H1 (cell line): ENCODE results near the gene EIF4E1B. TPM values are rescaled to one million over a fixed set of nuclear protein-coding genes. Genes with fewer than 3 reads are reported as not detected.

Source experiments
- CTCF ChIA-PET: fragments of 300-600 bp; sonication (Branson Sonifier 250); formaldehyde crosslinking; loops from one replicate; lab custom pipeline; 2021; ENCODE audit not compliant: partially characterized antibody; lab: Charles Lee
- POLR2A ChIA-PET: fragments of 300-600 bp; sonication (Branson Sonifier 250); formaldehyde crosslinking; loops from one replicate; lab custom pipeline; 2021; ENCODE audit warnings: inconsistent platforms; ENCODE audit not compliant: partially characterized antibody; lab: Charles Lee
- DNase-seq, 2 experiments: peaks; one replicate each; pipeline versions ENCODE4 v3.0.0 to v3.0.0-alpha.2; 2010 to 2022; ENCODE audit warnings: low spot score in 2 of 2, low read depth in 1 of 2, mixed read lengths in 1 of 2
- FAIRE-seq: peaks from 2 replicates; lab custom pipeline; 2011; peaks lifted over from hg19 to GRCh38; lab: Jason Lieb, UNC
- H2AFZ ChIP-seq: 2 replicates; pipeline ENCODE4 v1.8.1; 2012; ENCODE audit warnings: low read length, inconsistent platforms
- H2AK5ac ChIP-seq: 2 replicates; pipeline ENCODE4 v1.6.1; 2013; ENCODE audit warnings: low read depth, low read length
- H2BK120ac ChIP-seq: replicated peaks from 2 replicates; pipeline ENCODE3; 2013; ENCODE audit warnings: low read depth, low read length, inconsistent platforms
- H2BK12ac ChIP-seq: 2 replicates; pipeline ENCODE4 v1.6.1; 2013; ENCODE audit warnings: low read depth, low read length
- H2BK15ac ChIP-seq: 2 replicates; pipeline ENCODE4 v1.6.1; 2013; ENCODE audit warnings: low read length
- H2BK20ac ChIP-seq: 2 replicates; pipeline ENCODE4 v1.6.1; 2013; ENCODE audit warnings: low read length
- H2BK5ac ChIP-seq: 2 replicates; pipeline ENCODE4 v1.6.1; 2013; ENCODE audit warnings: low read depth, low read length
- H3K14ac ChIP-seq: 2 replicates; pipeline ENCODE4 v1.6.1; 2013; ENCODE audit warnings: inconsistent platforms; ENCODE audit not compliant: insufficient read length
- H3K18ac ChIP-seq: 2 replicates; pipeline ENCODE4 v1.6.1; 2013; ENCODE audit warnings: low read length; ENCODE audit errors: extremely low read depth
- H3K23ac ChIP-seq: 2 replicates; pipeline ENCODE4 v1.6.1; 2013; ENCODE audit warnings: inconsistent platforms; ENCODE audit not compliant: insufficient read length
- H3K23me2 ChIP-seq: 2 replicates; pipeline ENCODE4 v1.6.1; 2013; ENCODE audit warnings: low read depth, low read length
- H3K27ac ChIP-seq: 2 replicates; pipeline ENCODE4 v1.6.1; 2011; ENCODE audit warnings: low read depth, low read length, inconsistent platforms
- H3K27me3 ChIP-seq, 4 experiments: replicated peaks in 1 of 4; 1 replicate in 1 of 4; 2 replicates in 3 of 4; pipeline versions ENCODE4 v1.6.1 to v1.8.1; 2011 to 2013; ENCODE audit warnings: low read length in 3 of 4, mild to moderate bottlenecking in 3 of 4, inconsistent platforms in 2 of 4, mixed read lengths in 2 of 4, moderate library complexity in 1 of 4; ENCODE audit not compliant: control insufficient read depth in 3 of 4, insufficient read depth in 3 of 4; ENCODE audit errors: extremely low read depth in 1 of 4
- H3K36me3 ChIP-seq, 4 experiments: 2 replicates each; pipeline versions ENCODE4 v1.6.1 to v1.8.1; 2011 to 2013; ENCODE audit warnings: mild to moderate bottlenecking in 4 of 4, low read length in 3 of 4, moderate library complexity in 2 of 4, control low read depth in 1 of 4, inconsistent platforms in 1 of 4; ENCODE audit not compliant: insufficient read depth in 4 of 4, control insufficient read depth in 2 of 4
- H3K4ac ChIP-seq: replicated peaks from 2 replicates; pipeline ENCODE3; 2013; ENCODE audit warnings: low read length, low read depth, mixed read lengths, inconsistent platforms; ENCODE audit not compliant: insufficient read length
- H3K4me1 ChIP-seq, 4 experiments: replicated peaks in 1 of 4; 1 replicate in 1 of 4; 2 replicates in 3 of 4; pipeline versions ENCODE4 v1.6.1 to v1.8.1; 2011 to 2013; ENCODE audit warnings: low read length in 3 of 4, inconsistent platforms in 2 of 4, mixed read lengths in 1 of 4; ENCODE audit not compliant: insufficient read depth in 4 of 4, control insufficient read depth in 3 of 4
- H3K4me2 ChIP-seq, 2 experiments: 2 replicates each; pipeline versions ENCODE4 v1.6.1 to v1.8.1; 2011 to 2013; ENCODE audit warnings: low read depth in 2 of 2, low read length in 2 of 2, control low read depth in 1 of 2, inconsistent platforms in 1 of 2, mild to moderate bottlenecking in 1 of 2; ENCODE audit not compliant: insufficient read depth in 1 of 2
- H3K4me3 ChIP-seq, 4 experiments: fragments of 200-600, 300-600 bp in 1 of 4; sonication (generic), shearing (Covaris generic), sonication (Bioruptor Twin) in 1 of 4; 2 replicates each; pipeline versions ENCODE4 v1.5.1 to v1.8.1; 2011 to 2016; ENCODE audit warnings: low read length in 4 of 4, low read depth in 3 of 4, control low read depth in 2 of 4, inconsistent platforms in 2 of 4, mild to moderate bottlenecking in 2 of 4, mixed read lengths in 1 of 4, moderate library complexity in 1 of 4; ENCODE audit not compliant: insufficient read depth in 2 of 4; ENCODE audit errors: extremely low read depth in 1 of 4
- H3K56ac ChIP-seq: replicated peaks from 2 replicates; pipeline ENCODE3; 2013; ENCODE audit warnings: low read depth, mild to moderate bottlenecking, mixed read lengths, low read length, inconsistent platforms; ENCODE audit not compliant: insufficient read length
- H3K79me1 ChIP-seq: 2 replicates; pipeline ENCODE4 v1.6.1; 2013; ENCODE audit warnings: low read depth, low read length, control low read depth
- H3K79me2 ChIP-seq, 2 experiments: 2 replicates each; pipeline versions ENCODE4 v1.6.1 to v1.8.1; 2012 to 2013; ENCODE audit warnings: low read length in 2 of 2, mild to moderate bottlenecking in 2 of 2, inconsistent platforms in 1 of 2; ENCODE audit not compliant: insufficient read depth in 2 of 2, control insufficient read depth in 1 of 2
- H3K9ac ChIP-seq, 4 experiments: replicated peaks in 1 of 4; 1 replicate in 1 of 4; 2 replicates in 3 of 4; pipeline versions ENCODE4 v1.6.1 to v1.8.1; 2011 to 2013; ENCODE audit warnings: low read depth in 3 of 4, low read length in 3 of 4, control low read depth in 2 of 4, mild to moderate bottlenecking in 2 of 4, moderate library complexity in 2 of 4, inconsistent platforms in 1 of 4; ENCODE audit errors: extremely low read depth in 1 of 4
- H3K9me3 ChIP-seq, 2 experiments: 2 replicates each; pipeline versions ENCODE4 v1.6.1 to v1.8.1; 2012 to 2013; ENCODE audit warnings: mild to moderate bottlenecking in 2 of 2, moderate library complexity in 2 of 2, control low read depth in 1 of 2, inconsistent platforms in 1 of 2, low read depth in 1 of 2, low read length in 1 of 2, mixed read lengths in 1 of 2; ENCODE audit not compliant: insufficient read depth in 2 of 2
- H4K20me1 ChIP-seq, 2 experiments: replicated peaks in 1 of 2; 2 replicates each; pipeline versions ENCODE3 to v1.8.1; 2011 to 2013; ENCODE audit warnings: inconsistent platforms in 2 of 2, low read length in 2 of 2, mild to moderate bottlenecking in 1 of 2; ENCODE audit not compliant: insufficient read depth in 2 of 2, control insufficient read depth in 1 of 2
- H4K5ac ChIP-seq: 2 replicates; pipeline ENCODE4 v1.6.1; 2013; ENCODE audit warnings: low read length, low read depth, mixed read lengths, inconsistent platforms; ENCODE audit not compliant: insufficient read length
- H4K8ac ChIP-seq: 2 replicates; pipeline ENCODE4 v1.8.0; 2013; ENCODE audit warnings: mild to moderate bottlenecking, moderate library complexity, low read length, inconsistent platforms; ENCODE audit not compliant: insufficient read depth; ENCODE audit errors: extremely low read depth
- H4K91ac ChIP-seq: replicated peaks from 2 replicates; pipeline ENCODE3; 2013; ENCODE audit warnings: low read length, mixed read lengths, inconsistent platforms; ENCODE audit not compliant: insufficient read length
- EGR1 ChIP-seq: IDR thresholded peaks from 2 replicates; pipeline ENCODE4 v1.6.1; 2011; ENCODE audit warnings: low read depth, low read length, borderline replicate concordance
- EZH2 ChIP-seq: fragments of 200-600 bp; sonication (generic); IDR thresholded peaks from 2 replicates; pipeline ENCODE4 v1.7.1; 2012; ENCODE audit warnings: low read depth, mild to moderate bottlenecking, moderate library complexity, low read length, inconsistent platforms; ENCODE audit not compliant: severe bottlenecking
- TCF12 ChIP-seq: IDR thresholded peaks from 2 replicates; pipeline ENCODE4 v1.6.1; 2011; ENCODE audit warnings: low read depth, mild to moderate bottlenecking, low read length
- WGBS, 2 experiments: shearing (Covaris generic) in 1 of 2; methylation state at CpG; one replicate each; pipeline versions ENCODE4 v1.1.6 to v1.1.7; 2013 to 2015; ENCODE audit warnings: low lambda C conversion rate in 2 of 2, mixed read lengths in 2 of 2, inconsistent platforms in 1 of 2, low coverage in 1 of 2, missing lambda C conversion rate in 1 of 2; ENCODE audit not compliant: insufficient replicate concordance in 2 of 2, insufficient coverage in 1 of 2, insufficient read length in 1 of 2; ENCODE audit errors: extremely low coverage in 1 of 2, missing lambda C conversion rate in 1 of 2; 5-methylcytosine and 5-hydroxymethylcytosine counted together
- polyA plus RNA-seq, 7 experiments: library from polyadenylated mRNA; depleted of rRNA in 3 of 7; stranded (reverse) in 5 of 7; unstranded in 2 of 7; fragments of >200 nt in 5 of 7; fragments of 200-250 nt in 2 of 7; gene quantifications; 1 replicate in 5 of 7; 2 replicates in 1 of 7; 4 replicates in 1 of 7; pipeline versions ENCODE4 v1.2.1 to v1.2.3, GENCODE V29; 2011 to 2013; ENCODE audit warnings: missing spikeins in 2 of 7, mixed read lengths in 2 of 7
- total RNA-seq: library from RNA; stranded (reverse); fragmentation: NEBNext Ultra II Directional; extraction: Animal tissue kit (Norgen Biotek cat#: 25700); gene quantifications from 2 replicates; pipeline ENCODE4 v1.2.1, GENCODE V29; 2021

EIF4E1B gene
- total and polyA plus RNA-seq, 2 of the 8 experiments (the other 6 are each of a cell fraction or from before 2014, with no cell fraction given) = 0.97 to 1.3 TPM

DNA sequence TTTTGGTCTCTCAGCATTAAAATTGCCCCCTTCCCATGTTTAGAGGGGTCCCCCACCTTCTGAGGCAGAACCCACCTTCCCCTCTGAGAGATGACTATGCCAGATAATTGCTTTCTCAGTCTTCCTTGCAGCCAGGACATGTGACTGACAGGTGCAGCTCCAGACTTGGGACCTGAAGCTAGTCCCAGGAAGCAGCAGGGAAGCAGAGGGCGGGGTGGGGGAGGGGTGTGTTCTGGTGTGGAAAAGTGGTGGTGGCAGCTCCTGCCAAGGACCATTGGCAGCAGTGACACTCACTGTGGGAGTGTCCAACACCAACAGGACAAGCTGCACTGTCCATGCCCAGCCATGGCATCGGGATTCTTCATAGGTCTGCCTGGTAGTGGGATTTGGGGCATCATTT is 2.3 kb downstream of the EIF4E1B start:
- H2BK12ac ChIP-seq = no peak overlapping the region
- no peak overlapping the region for H3K23ac ChIP-seq
- H4K20me1 ChIP-seq = peaks cover 0 to 3% of the 10 kb centered on the region in 2 experiments
- H4K91ac ChIP-seq = no peak overlapping the region
- H3K9me3 ChIP-seq = peaks cover 0 to 3% of the 10 kb centered on the region in 2 experiments; a peak in 1 of 4 replicates
- H3K4me1 ChIP-seq = peaks cover 8 to 32% (median 9%) of the 10 kb centered on the region in 4 experiments
- peak overlapping the region; percentile 34; the same call in 1 of the 2 replicates for H2BK20ac ChIP-seq
- no peaks in the 10 kb centered on the region for H3K36me3 ChIP-seq
- FAIRE-seq (no peak), DNase-seq (no peak)
- ChIA-PET CTCF (interaction anchor here (0.5 to 2.0 kb wide), 5 partner anchors 9 to 914 kb away, joined by 3 to 6 read pairs (median 3); no protein-coding TSS in a partner anchor), POLR2A (no interaction called here)
- no peak overlapping the region for H3K9ac ChIP-seq
- H3K18ac ChIP-seq = no peak overlapping the region
- WGBS, 2 experiments = 88% methylated on average over 2 of the region's 2 CpGs; no CpG with 5 or more reads in 1 of the 2 experiments
- peaks cover 16% of the 10 kb centered on the region for H3K23me2 ChIP-seq
- no peaks in the 10 kb centered on the region for H3K79me1 ChIP-seq
- H3K4me2 ChIP-seq = no peak overlapping the region
- H4K8ac ChIP-seq = no peak overlapping the region
- H2BK5ac ChIP-seq = no peak overlapping the region
- H2BK15ac ChIP-seq = no peak overlapping the region
- no peak overlapping the region for H2BK120ac ChIP-seq
- no peak overlapping the region for H3K4ac ChIP-seq
- no peak overlapping the region for H3K27ac ChIP-seq
- no peak overlapping the region for H4K5ac ChIP-seq
- H3K4me3 ChIP-seq = no peak overlapping the region
- H3K14ac ChIP-seq = no peak overlapping the region
- H3K56ac ChIP-seq = no peak overlapping the region
- H3K79me2 ChIP-seq = no peaks in the 10 kb centered on the region
- no peak overlapping the region for H2AFZ ChIP-seq
- H2AK5ac ChIP-seq = peak overlapping the region; percentile 2; the same call in 1 of the 2 replicates
- peaks cover 3 to 38% (median 33%) of the 10 kb centered on the region in 4 experiments for H3K27me3 ChIP-seq
- TF ChIP-seq TCF12 (no peak), EGR1 (no peak), EZH2 (no peak)
